GM23248 (cell line): ENCODE measurements around the gene MYL7. TPM values are rescaled to one million over a fixed set of nuclear protein-coding genes. Genes with fewer than 3 reads are reported as not detected.
A peak's percentile ranks its signal among the peaks of the same experiment; 100 is the strongest.

Experiments used
- DNase-seq: peaks from one replicate; pipeline ENCODE4 v3.0.0-alpha.2; 2015
- H2AFZ ChIP-seq: fragments of 200-600 bp; sonication (generic); 2 replicates; pipeline ENCODE4 v1.6.1; 2016; ENCODE audit warnings: antibody characterized with exemption
- H3F3A ChIP-seq: fragments of 200-600 bp; sonication (generic); 2 replicates; pipeline ENCODE4 v1.6.1; 2016; ENCODE audit warnings: mild to moderate bottlenecking, antibody characterized with exemption, mixed run types; ENCODE audit not compliant: insufficient read depth
- H3K27ac ChIP-seq: fragments of 200-600 bp; sonication (generic); 2 replicates; pipeline ENCODE4 v1.5.1; 2016; ENCODE audit warnings: mild to moderate bottlenecking
- H3K27me3 ChIP-seq: fragments of 200-600 bp; sonication (generic); replicated peaks from 2 replicates; pipeline ENCODE4 v1.6.1; 2016; ENCODE audit warnings: mild to moderate bottlenecking; ENCODE audit not compliant: insufficient read depth
- H3K36me3 ChIP-seq: fragments of 200-600 bp; sonication (generic); 2 replicates; pipeline ENCODE4 v1.6.1; 2016; ENCODE audit warnings: low read depth, mild to moderate bottlenecking
- H3K4me1 ChIP-seq: fragments of 200-600 bp; sonication (generic); 2 replicates; pipeline ENCODE4 v1.6.1; 2016; ENCODE audit warnings: mild to moderate bottlenecking; ENCODE audit not compliant: insufficient read depth
- H3K4me2 ChIP-seq: fragments of 200-600 bp; sonication (generic); one replicate; pipeline ENCODE4 v1.6.1; 2016; ENCODE audit warnings: mild to moderate bottlenecking; ENCODE audit not compliant: unreplicated experiment
- H3K4me3 ChIP-seq: fragments of 200-600 bp; sonication (generic); 2 replicates; pipeline ENCODE4 v1.5.1; 2016; ENCODE audit warnings: mild to moderate bottlenecking
- H3K79me2 ChIP-seq: fragments of 200-600 bp; sonication (generic); 2 replicates; pipeline ENCODE4 v1.6.1; 2016; ENCODE audit warnings: mild to moderate bottlenecking; ENCODE audit not compliant: insufficient read depth
- H3K9ac ChIP-seq: fragments of 200-600 bp; sonication (generic); 2 replicates; pipeline ENCODE4 v1.6.1; 2016; ENCODE audit warnings: mild to moderate bottlenecking
- H3K9me2 ChIP-seq: fragments of 200-600 bp; sonication (generic); 2 replicates; pipeline ENCODE4 v1.6.1; 2016; ENCODE audit warnings: mixed run types, mild to moderate bottlenecking, moderate library complexity; ENCODE audit not compliant: insufficient read depth
- H3K9me3 ChIP-seq: fragments of 200-600 bp; sonication (generic); one replicate; pipeline ENCODE4 v1.6.1; 2017; ENCODE audit warnings: low read depth
- H4K20me1 ChIP-seq: fragments of 200-600 bp; sonication (generic); 2 replicates; pipeline ENCODE4 v1.6.0; 2016; ENCODE audit not compliant: insufficient read depth
- EZH2 ChIP-seq: fragments of 200-600 bp; sonication (generic); IDR thresholded peaks from 2 replicates; pipeline ENCODE4 v1.6.1; 2018; ENCODE audit warnings: antibody characterized with exemption, mild to moderate bottlenecking; ENCODE audit not compliant: insufficient read depth, poor library complexity, severe bottlenecking
- EZH2phosphoT487 ChIP-seq: fragments of 200-600 bp; sonication (generic); IDR thresholded peaks from 2 replicates; pipeline ENCODE4 v1.6.1; 2018; ENCODE audit warnings: antibody characterized with exemption, moderate library complexity, mild to moderate bottlenecking, low read depth; ENCODE audit not compliant: insufficient read depth
- WGBS, 2 experiments: methylation state at CpG; one replicate each; pipeline ENCODE4 v1.1.6; 2015 to 2017; ENCODE audit warnings: low lambda C conversion rate in 2 of 2, low coverage in 1 of 2; ENCODE audit errors: missing lambda C conversion rate in 2 of 2; 5-methylcytosine and 5-hydroxymethylcytosine counted together
- in situ Hi-C: fragments of 300-500 bp; cut with MboI; formaldehyde crosslinking; loops from 2 replicates; pipeline ENCODE4 v1.15.0; 2020
- polyA plus RNA-seq: library from polyadenylated mRNA; unstranded; fragments of >200 nt; fragmentation: Nextera tagmentation; extraction: Ambion mirVana; gene quantifications from 2 replicates; pipeline ENCODE4 v1.2.1, GENCODE V29; 2016
- total RNA-seq: library from RNA; depleted of rRNA; stranded (reverse); fragments of >200 nt; shearing (Covaris generic); gene quantifications from 2 replicates; pipeline ENCODE4 v1.2.3, GENCODE V29; 2014

MYL7 gene
- total and polyA plus RNA-seq, 2 experiments from 2014 or later, result not detected

DNA sequence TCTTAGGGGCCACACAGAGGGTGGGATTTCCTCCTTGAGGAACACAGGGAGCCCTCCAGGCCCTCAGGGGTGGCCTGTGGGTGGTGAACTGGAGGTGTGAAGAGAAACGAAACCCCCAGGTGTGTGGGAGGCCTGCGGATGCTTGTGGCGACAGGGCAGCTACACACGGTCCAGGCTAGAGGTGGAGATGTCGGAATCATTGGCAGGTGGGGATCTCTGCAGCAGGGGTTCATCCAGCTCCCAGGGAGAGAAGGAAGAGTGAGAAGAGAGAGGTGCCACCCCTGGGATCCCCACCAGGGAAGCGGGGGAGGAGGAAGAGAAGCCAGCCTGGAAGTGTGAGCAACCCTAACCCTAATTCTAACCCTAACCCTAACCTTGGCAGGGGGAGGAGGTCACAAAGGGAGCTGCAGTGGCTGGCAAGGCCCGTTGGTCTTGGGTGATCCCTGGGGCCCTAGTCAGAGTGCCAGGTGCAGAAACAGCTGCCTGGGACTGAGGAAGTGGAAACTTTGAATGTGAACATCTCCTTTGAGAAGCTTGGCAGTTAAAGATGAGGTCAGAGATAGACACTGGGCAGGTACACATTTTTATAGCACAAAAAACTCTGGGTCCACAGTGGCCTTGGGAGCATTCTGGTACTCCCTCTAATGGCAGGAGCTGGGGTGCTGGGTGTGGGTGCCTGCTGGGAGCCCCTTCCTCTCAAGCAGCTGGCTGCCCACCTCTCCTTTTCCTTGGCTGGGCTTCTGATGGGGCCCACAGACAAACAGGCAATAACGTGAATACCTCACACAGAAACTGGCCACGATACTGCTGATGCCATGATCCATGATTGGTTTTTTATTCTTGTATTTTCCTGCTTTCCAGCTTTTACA, 43.8 kb downstream of the MYL7 start:
- WGBS, 2 experiments, result 89 to 94% methylated on average over 9 of the region's 9 CpGs
- no peak for DNase-seq
- H4K20me1 ChIP-seq, result no peaks in the 10 kb centered on the region
- H3K79me2 ChIP-seq, result no peaks in the 10 kb centered on the region
- H2AFZ ChIP-seq, result no peak overlapping the region
- H3K4me1 ChIP-seq, result peaks cover 11% of the 10 kb centered on the region
- no peaks in the 10 kb centered on the region for H3K9me2 ChIP-seq
- in situ Hi-C loops, result no loop called here
- no peak overlapping the region for H3K9ac ChIP-seq
- H3K9me3 ChIP-seq, result no peaks in the 10 kb centered on the region
- H3K4me2 ChIP-seq, result no peak overlapping the region
- no peak overlapping the region for H3K4me3 ChIP-seq
- no peak overlapping the region for H3K27ac ChIP-seq
- H3F3A ChIP-seq, result peaks cover 18% of the 10 kb centered on the region
- no peaks in the 10 kb centered on the region for H3K36me3 ChIP-seq
- no peak for TF ChIP-seq EZH2phosphoT487
- no peak for TF ChIP-seq EZH2
- no peaks in the 10 kb centered on the region for H3K27me3 ChIP-seq

DNA sequence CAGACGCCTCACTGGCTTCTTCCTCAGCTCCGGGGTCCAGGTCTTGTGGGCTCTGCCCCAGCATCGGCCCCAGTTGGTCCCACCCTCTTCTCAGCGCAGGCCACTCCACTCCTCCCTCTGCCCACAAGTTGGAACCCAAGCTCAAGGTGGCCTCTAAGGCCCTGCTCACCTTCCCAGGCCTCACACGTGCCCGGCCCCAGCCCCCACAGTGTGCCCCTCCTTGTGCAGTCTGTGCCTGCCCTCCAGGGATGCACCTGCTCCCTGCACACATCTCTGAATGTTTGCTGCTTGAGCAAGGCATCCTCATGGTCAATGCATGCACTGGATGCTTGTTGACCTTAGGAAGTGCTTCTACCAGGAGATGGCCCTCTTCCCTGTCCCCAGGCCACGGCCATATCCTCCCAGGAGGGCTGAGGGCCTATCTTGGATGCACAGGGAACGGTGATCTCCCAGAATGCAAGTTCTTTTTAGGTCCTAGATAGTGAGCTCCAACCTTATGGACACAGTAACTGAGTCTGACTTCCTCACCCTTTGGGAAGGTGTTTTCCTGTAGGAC, 44.7 kb downstream of the MYL7 start:
- in situ Hi-C loops, result no loop called here
- H3K27ac ChIP-seq, result no peak overlapping the region
- DNase-seq, result no peak
- H3K9me3 ChIP-seq, result no peaks in the 10 kb centered on the region
- H3K9me2 ChIP-seq, result no peaks in the 10 kb centered on the region
- no peaks in the 10 kb centered on the region for H3K27me3 ChIP-seq
- TF ChIP-seq EZH2 (no peak), EZH2phosphoT487 (no peak)
- WGBS, 2 experiments, result 67 to 83% methylated on average over 4 to 8 of the region's 8 CpGs
- H3K4me2 ChIP-seq, result no peak overlapping the region
- H3K79me2 ChIP-seq, result no peaks in the 10 kb centered on the region
- peaks cover 7% of the 10 kb centered on the region for H3K4me1 ChIP-seq
- H3K4me3 ChIP-seq, result no peak overlapping the region
- H3K36me3 ChIP-seq, result no peaks in the 10 kb centered on the region
- peaks cover 12% of the 10 kb centered on the region; the same call in 1 of the 2 replicates for H3F3A ChIP-seq
- H2AFZ ChIP-seq, result no peak overlapping the region
- H3K9ac ChIP-seq, result no peak overlapping the region
- no peaks in the 10 kb centered on the region for H4K20me1 ChIP-seq

DNA sequence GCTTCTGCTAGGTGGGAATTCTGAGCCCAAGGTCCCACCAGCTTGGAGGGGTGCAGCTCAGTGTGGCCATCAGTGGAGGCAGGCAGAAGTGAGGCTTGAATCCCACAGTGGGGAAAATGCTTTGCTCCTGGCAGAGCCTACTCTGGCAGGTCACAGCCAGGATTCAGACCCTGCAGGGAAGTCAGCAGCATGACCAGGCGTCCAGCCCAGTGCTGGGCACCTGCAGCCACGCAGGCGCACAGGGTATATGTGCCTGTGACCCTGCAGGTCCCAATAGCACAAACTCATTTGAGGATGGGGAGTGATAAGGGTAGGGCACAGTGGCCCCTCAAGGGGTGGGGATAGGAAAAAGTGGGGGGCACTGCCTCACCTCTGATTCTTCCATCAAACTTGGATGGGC, 45.4 kb downstream of the MYL7 start:
- DNase-seq, result no peak
- H3K4me3 ChIP-seq, result no peak overlapping the region
- WGBS, 2 experiments, result 90 to 91% methylated on average over 3 of the region's 3 CpGs
- H3K36me3 ChIP-seq, result no peaks in the 10 kb centered on the region
- peaks cover 7% of the 10 kb centered on the region for H3K4me1 ChIP-seq
- H3K9me3 ChIP-seq, result no peaks in the 10 kb centered on the region
- no peak overlapping the region for H3K4me2 ChIP-seq
- H3K9ac ChIP-seq, result no peak overlapping the region
- H3K27ac ChIP-seq, result no peak overlapping the region
- no peaks in the 10 kb centered on the region for H3K79me2 ChIP-seq
- in situ Hi-C loops, result no loop called here
- H3K27me3 ChIP-seq, result no peaks in the 10 kb centered on the region
- H2AFZ ChIP-seq, result no peak overlapping the region
- TF ChIP-seq EZH2phosphoT487 (no peak), EZH2 (no peak)
- H3K9me2 ChIP-seq, result no peaks in the 10 kb centered on the region
- H3F3A ChIP-seq, result peaks cover 12% of the 10 kb centered on the region; the same call in 1 of the 2 replicates
- no peaks in the 10 kb centered on the region for H4K20me1 ChIP-seq

DNA sequence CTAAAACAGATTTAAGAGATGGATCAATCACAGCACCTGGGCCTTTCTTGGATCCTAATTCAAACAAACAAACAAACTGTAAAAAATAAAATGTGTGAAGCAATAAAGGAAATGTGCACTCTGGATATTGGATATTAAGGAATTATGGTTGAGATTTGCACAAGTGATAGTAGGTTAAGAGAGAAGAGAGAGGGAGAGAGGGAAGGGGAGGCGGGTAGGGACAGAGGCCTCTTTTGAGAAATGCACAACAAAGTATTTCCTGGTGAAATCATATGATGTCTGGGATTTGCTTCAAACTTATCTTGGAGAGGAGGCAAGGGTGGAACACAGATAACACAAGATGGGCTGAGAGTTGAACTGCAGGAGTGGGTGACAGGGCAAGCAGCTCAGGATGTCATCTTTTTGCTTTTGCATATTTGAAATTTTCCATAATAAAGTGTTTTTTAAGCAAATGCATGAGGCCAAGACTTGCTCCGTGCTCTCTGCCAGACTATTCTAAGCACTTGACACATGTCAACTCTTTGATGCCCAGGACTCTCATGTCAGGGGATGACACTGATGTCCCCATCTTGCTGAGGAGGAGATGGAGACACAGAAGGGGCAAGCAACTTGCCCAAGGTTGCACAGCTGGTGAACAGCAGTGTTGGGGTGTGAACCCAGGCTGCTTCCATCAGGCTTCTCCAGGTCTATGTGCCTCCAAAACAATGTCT, 46.1 kb downstream of the MYL7 start:
- Histone ChIP-seq H3K9me2 (no peaks in the 10 kb centered on the region), H3K27ac (no peak overlapping the region), H3K36me3 (no peaks in the 10 kb centered on the region), H3K4me2 (no peak overlapping the region), H3K27me3 (no peaks in the 10 kb centered on the region), H3K4me3 (no peak overlapping the region), H3K9me3 (no peaks in the 10 kb centered on the region), H3K79me2 (no peaks in the 10 kb centered on the region), H3K9ac (no peak overlapping the region), H3F3A (peaks cover 9% of the 10 kb centered on the region; the same call in 1 of the 2 replicates), H4K20me1 (no peaks in the 10 kb centered on the region), H2AFZ (peak overlapping the region; percentile 56), H3K4me1 (peaks cover 5% of the 10 kb centered on the region; the same call in 1 of the 2 replicates)
- in situ Hi-C loops, result no loop called here
- DNase-seq, result no peak
- no peak for TF ChIP-seq EZH2
- no peak for TF ChIP-seq EZH2phosphoT487
- 38 to 41% methylated on average over 2 of the region's 2 CpGs for WGBS, 2 experiments
